ENCODE data around the gene HLA-DOA. TPM values are rescaled to one million over a fixed set of nuclear protein-coding genes. Genes with fewer than 3 reads are reported as not detected.

HLA-DOA gene
- total RNA-seq, 1 experiment from 2014 or later = 0.58 TPM

DNA sequence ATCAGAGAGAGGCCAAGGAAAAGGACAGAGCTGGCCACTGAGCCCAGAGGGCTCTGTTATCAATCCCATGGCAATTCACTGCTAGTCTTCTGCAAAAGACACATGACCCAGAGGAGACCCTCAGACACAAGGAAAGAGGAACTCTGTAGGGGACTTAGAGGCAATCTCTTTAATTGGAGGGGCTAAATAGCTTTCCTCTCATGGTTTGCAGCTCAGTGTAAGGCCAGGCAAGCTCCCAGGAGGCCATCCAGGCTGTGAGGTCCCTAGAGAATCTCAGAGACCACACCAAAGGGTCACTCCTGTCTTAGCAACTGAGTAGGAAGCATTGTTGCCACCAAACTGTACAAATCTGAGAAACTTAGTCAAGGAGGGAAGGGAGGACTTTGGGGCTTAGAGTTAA lies 10.0 kb upstream of the HLA-DOA start:
- no TSS peak for BruUV-seq (replicated peaks)
- Histone ChIP-seq H3K27ac (ENCODE audit: low read depth, low read length, poor library complexity, severe bottlenecking) (no peak overlapping the region), H3K9me3 (ENCODE audit: low read depth, low read length, poor library complexity, severe bottlenecking) (no peaks in the 10 kb centered on the region), H3K4me1 (ENCODE audit: insufficient read depth, low read length, poor library complexity, severe bottlenecking) (no peaks in the 10 kb centered on the region), H3K27me3 (replicated peaks; ENCODE audit: insufficient read depth, low read depth, low read length, poor library complexity) (peaks cover 5% of the 10 kb centered on the region), H3K4me3 (ENCODE audit: low read depth, low read length, poor library complexity, severe bottlenecking) (no peak overlapping the region), H3K36me3 (ENCODE audit: insufficient read depth, low read length, poor library complexity, severe bottlenecking) (no peaks in the 10 kb centered on the region)
- POLR2A ChIA-PET (ENCODE audit: low non-redundant PET) = no interaction called here
- CTCF ChIA-PET = no interaction called here
- intact Hi-C loops (cut with micrococcal nuclease; ENCODE audit: unreplicated experiment) = loop anchor here (10.0 kb wide), 1 partner anchor 125 kb away; no protein-coding TSS in a partner anchor
- TF ChIP-seq, protein P1, sequence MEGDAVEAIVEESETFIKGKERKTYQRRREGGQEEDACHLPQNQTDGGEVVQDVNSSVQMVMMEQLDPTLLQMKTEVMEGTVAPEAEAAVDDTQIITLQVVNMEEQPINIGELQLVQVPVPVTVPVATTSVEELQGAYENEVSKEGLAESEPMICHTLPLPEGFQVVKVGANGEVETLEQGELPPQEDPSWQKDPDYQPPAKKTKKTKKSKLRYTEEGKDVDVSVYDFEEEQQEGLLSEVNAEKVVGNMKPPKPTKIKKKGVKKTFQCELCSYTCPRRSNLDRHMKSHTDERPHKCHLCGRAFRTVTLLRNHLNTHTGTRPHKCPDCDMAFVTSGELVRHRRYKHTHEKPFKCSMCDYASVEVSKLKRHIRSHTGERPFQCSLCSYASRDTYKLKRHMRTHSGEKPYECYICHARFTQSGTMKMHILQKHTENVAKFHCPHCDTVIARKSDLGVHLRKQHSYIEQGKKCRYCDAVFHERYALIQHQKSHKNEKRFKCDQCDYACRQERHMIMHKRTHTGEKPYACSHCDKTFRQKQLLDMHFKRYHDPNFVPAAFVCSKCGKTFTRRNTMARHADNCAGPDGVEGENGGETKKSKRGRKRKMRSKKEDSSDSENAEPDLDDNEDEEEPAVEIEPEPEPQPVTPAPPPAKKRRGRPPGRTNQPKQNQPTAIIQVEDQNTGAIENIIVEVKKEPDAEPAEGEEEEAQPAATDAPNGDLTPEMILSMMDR (conservative IDR thresholded peaks at IDR 0.05; ENCODE audit: low read depth, low read length) = no peak
- no peak for DNase-seq (ENCODE audit: low spot score)

DNA sequence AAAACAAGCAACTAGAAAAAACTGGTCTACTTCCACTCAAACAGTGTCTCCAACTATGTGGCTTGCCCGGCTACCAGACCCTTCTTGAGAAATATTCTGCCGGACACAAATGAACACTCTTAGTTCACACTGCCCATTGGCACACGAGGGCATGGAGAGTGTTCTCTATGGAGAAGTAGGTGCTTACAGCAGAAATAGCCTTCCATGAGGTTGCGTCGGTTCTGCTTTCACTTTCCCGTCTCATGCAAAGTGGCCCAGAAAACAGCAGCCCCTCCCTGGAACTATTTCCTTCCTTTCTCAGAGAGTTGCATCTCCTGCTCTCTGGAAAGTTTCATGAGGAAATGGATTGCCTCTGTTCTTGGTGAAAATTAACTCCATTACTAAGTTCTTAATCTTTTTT lies 9.5 kb upstream of the HLA-DOA start:
- no peaks in the 10 kb centered on the region for H3K36me3 ChIP-seq (ENCODE audit: insufficient read depth, low read length, poor library complexity, severe bottlenecking)
- no peak for DNase-seq (ENCODE audit: low spot score)
- no peak overlapping the region for H3K27ac ChIP-seq (ENCODE audit: low read depth, low read length, poor library complexity, severe bottlenecking)
- intact Hi-C loops (cut with micrococcal nuclease; ENCODE audit: unreplicated experiment) = loop anchor here (10.0 kb wide), 1 partner anchor 126 kb away; no protein-coding TSS in a partner anchor
- H3K9me3 ChIP-seq (ENCODE audit: low read depth, low read length, poor library complexity, severe bottlenecking) = no peaks in the 10 kb centered on the region
- H3K4me1 ChIP-seq (ENCODE audit: insufficient read depth, low read length, poor library complexity, severe bottlenecking) = no peaks in the 10 kb centered on the region
- H3K4me3 ChIP-seq (ENCODE audit: low read depth, low read length, poor library complexity, severe bottlenecking) = no peak overlapping the region
- ChIA-PET POLR2A (ENCODE audit: low non-redundant PET) (no interaction called here), CTCF (interaction anchor here (0.7 kb wide), 1 partner anchor 229 kb away, joined by 6 read pairs; no protein-coding TSS in a partner anchor)
- peaks cover 10% of the 10 kb centered on the region for H3K27me3 ChIP-seq (replicated peaks; ENCODE audit: insufficient read depth, low read depth, low read length, poor library complexity)
- TF ChIP-seq, protein P1 (conservative IDR thresholded peaks at IDR 0.05; ENCODE audit: low read depth, low read length) = no peak
- TF ChIP-seq EZH2 (IDR thresholded peaks at IDR 0.05; ENCODE audit: borderline replicate concordance, low read depth, low read length, poor library complexity, severe bottlenecking) = no peak
- no TSS peak for BruUV-seq (replicated peaks)

- Histone ChIP-seq H3K27ac (ENCODE audit: low read depth, low read length, poor library complexity, severe bottlenecking) (no peak overlapping the region), H3K36me3 (ENCODE audit: insufficient read depth, low read length, poor library complexity, severe bottlenecking) (no peaks in the 10 kb centered on the region), H3K4me1 (ENCODE audit: insufficient read depth, low read length, poor library complexity, severe bottlenecking) (no peaks in the 10 kb centered on the region), H3K4me3 (ENCODE audit: low read depth, low read length, poor library complexity, severe bottlenecking) (no peak overlapping the region), H3K9me3 (ENCODE audit: low read depth, low read length, poor library complexity, severe bottlenecking) (no peaks in the 10 kb centered on the region), H3K27me3 (replicated peaks; ENCODE audit: insufficient read depth, low read depth, low read length, poor library complexity) (peaks cover 14% of the 10 kb centered on the region)
- BruUV-seq (replicated peaks) = no TSS peak
- CTCF ChIA-PET = interaction anchor here (0.7 kb wide), 1 partner anchor 230 kb away, joined by 6 read pairs; no protein-coding TSS in a partner anchor
- intact Hi-C loops (cut with micrococcal nuclease; ENCODE audit: unreplicated experiment) = loop anchor here (10.0 kb wide), 1 partner anchor 126 kb away; no protein-coding TSS in a partner anchor
- POLR2A ChIA-PET (ENCODE audit: low non-redundant PET) = no interaction called here
- no peak for TF ChIP-seq EZH2 (IDR thresholded peaks at IDR 0.05; ENCODE audit: borderline replicate concordance, low read depth, low read length, poor library complexity, severe bottlenecking)
- TF ChIP-seq, protein P1 (conservative IDR thresholded peaks at IDR 0.05; ENCODE audit: low read depth, low read length) = no peak
- no peak for DNase-seq (ENCODE audit: low spot score)
Observed at GRCh38 chr6:33018418-33018817, 9.0 kb upstream of the HLA-DOA start.
